ENCODE data around the gene TCEA3. TPM values are rescaled to one million over a fixed set of nuclear protein-coding genes. Genes with fewer than 3 reads are reported as not detected.

TCEA3 gene
- total RNA-seq, 1 donor from 2014 or later = 3.3 TPM

GRCh38 chr1:23472351-23473036 lies 47.9 kb upstream of the TCEA3 start:
- TF ChIP-seq EZH2 (IDR thresholded peaks at IDR 0.05; ENCODE audit: insufficient read depth, low read length) (no peak), CTCF (IDR thresholded peaks at IDR 0.05; ENCODE audit: insufficient read depth, low read depth, low read length) (no peak)
- FAIRE-seq = no peak
- H3K4me1 ChIP-seq (ENCODE audit: insufficient read depth, low read length) = peaks cover 18% of the 10 kb centered on the region
- Mint-ChIP-seq H3K4me1 (ENCODE audit: low read depth, unreplicated experiment) (peaks cover 40% of the 10 kb centered on the region), H3K27me3 (ENCODE audit: low read depth, unreplicated experiment) (no peaks in the 10 kb centered on the region), H3K9me3 (ENCODE audit: unreplicated experiment) (no peaks in the 10 kb centered on the region), H3K36me3 (ENCODE audit: low read depth, unreplicated experiment) (peaks cover 10% of the 10 kb centered on the region), H3K4me3 (ENCODE audit: unreplicated experiment) (no peak overlapping the region), H3K27ac (ENCODE audit: unreplicated experiment) (peak overlapping the region; percentile 34)
- H3K9ac ChIP-seq (ENCODE audit: low read length) = no peak overlapping the region
- peaks cover 68% of the 10 kb centered on the region for H4K20me1 ChIP-seq (ENCODE audit: insufficient read depth, low read length)
- H3K4me2 ChIP-seq (ENCODE audit: low read length) = no peak overlapping the region
- H3K27ac ChIP-seq (ENCODE audit: low read depth, low read length) = no peak overlapping the region
- DNase-seq (ENCODE audit: low read depth) = no peak
- H3K27me3 ChIP-seq (ENCODE audit: insufficient read depth, low read length) = no peaks in the 10 kb centered on the region
- H2AFZ ChIP-seq (ENCODE audit: low read depth, low read length) = no peak overlapping the region
- H3K9me3 ChIP-seq (ENCODE audit: insufficient read depth, low read depth, low read length) = no peaks in the 10 kb centered on the region
- H3K4me3 ChIP-seq (ENCODE audit: insufficient read depth, low read depth, low read length) = no peak overlapping the region
- no peaks in the 10 kb centered on the region for H3K36me3 ChIP-seq (ENCODE audit: insufficient read depth, low read length)
- H3K79me2 ChIP-seq (ENCODE audit: insufficient read depth, low read length) = no peaks in the 10 kb centered on the region

GRCh38 chr1:23471473-23472075 lies 47.0 kb upstream of the TCEA3 start:
- no peak overlapping the region for H3K4me2 ChIP-seq (ENCODE audit: low read length)
- H3K27me3 ChIP-seq (ENCODE audit: insufficient read depth, low read length) = no peaks in the 10 kb centered on the region
- H3K36me3 Mint-ChIP-seq (ENCODE audit: low read depth, unreplicated experiment) = peaks cover 7% of the 10 kb centered on the region
- no peaks in the 10 kb centered on the region for H3K79me2 ChIP-seq (ENCODE audit: insufficient read depth, low read length)
- no peak for TF ChIP-seq CTCF (IDR thresholded peaks at IDR 0.05; ENCODE audit: insufficient read depth, low read depth, low read length)
- TF ChIP-seq EZH2 (IDR thresholded peaks at IDR 0.05; ENCODE audit: insufficient read depth, low read length) = no peak
- H3K4me3 ChIP-seq (ENCODE audit: insufficient read depth, low read depth, low read length) = no peak overlapping the region
- no peak overlapping the region for H3K9ac ChIP-seq (ENCODE audit: low read length)
- no peaks in the 10 kb centered on the region for H3K36me3 ChIP-seq (ENCODE audit: insufficient read depth, low read length)
- peaks cover 18% of the 10 kb centered on the region for H3K4me1 ChIP-seq (ENCODE audit: insufficient read depth, low read length)
- H2AFZ ChIP-seq (ENCODE audit: low read depth, low read length) = no peak overlapping the region
- no peak overlapping the region for H3K4me3 Mint-ChIP-seq (ENCODE audit: unreplicated experiment)
- peaks cover 64% of the 10 kb centered on the region for H4K20me1 ChIP-seq (ENCODE audit: insufficient read depth, low read length)
- no peak for FAIRE-seq
- DNase-seq (ENCODE audit: low read depth) = no peak
- no peak overlapping the region for H3K27ac ChIP-seq (ENCODE audit: low read depth, low read length)
- H3K27me3 Mint-ChIP-seq (ENCODE audit: low read depth, unreplicated experiment) = no peaks in the 10 kb centered on the region
- no peak overlapping the region for H3K27ac Mint-ChIP-seq (ENCODE audit: unreplicated experiment)
- H3K9me3 Mint-ChIP-seq (ENCODE audit: unreplicated experiment) = no peaks in the 10 kb centered on the region
- no peaks in the 10 kb centered on the region for H3K9me3 ChIP-seq (ENCODE audit: insufficient read depth, low read depth, low read length)
- H3K4me1 Mint-ChIP-seq (ENCODE audit: low read depth, unreplicated experiment) = peaks cover 40% of the 10 kb centered on the region

Measured in astrocyte (in vitro differentiated cells and primary cell).